ES-I3 (cell line): ENCODE data around the gene KDELR3.

Experiments used
- H3K36me3 ChIP-seq: 2 replicates; pipeline ENCODE4 v1.6.1; 2013; ENCODE audit warnings: mild to moderate bottlenecking, low read length, control low read depth, moderate library complexity; ENCODE audit not compliant: insufficient read depth
- H3K4me1 ChIP-seq: 2 replicates; pipeline ENCODE4 v1.6.1; 2013; ENCODE audit warnings: mild to moderate bottlenecking, control low read depth, low read length; ENCODE audit not compliant: insufficient read depth
- H3K9ac ChIP-seq: 2 replicates; pipeline ENCODE4 v1.6.1; 2013; ENCODE audit warnings: low read depth, mild to moderate bottlenecking, low read length, moderate library complexity
- H3K9me3 ChIP-seq: 2 replicates; pipeline ENCODE4 v1.6.1; 2013; ENCODE audit warnings: mild to moderate bottlenecking, low read length, moderate library complexity; ENCODE audit not compliant: control insufficient read depth, insufficient read depth

KDELR3 gene

DNA sequence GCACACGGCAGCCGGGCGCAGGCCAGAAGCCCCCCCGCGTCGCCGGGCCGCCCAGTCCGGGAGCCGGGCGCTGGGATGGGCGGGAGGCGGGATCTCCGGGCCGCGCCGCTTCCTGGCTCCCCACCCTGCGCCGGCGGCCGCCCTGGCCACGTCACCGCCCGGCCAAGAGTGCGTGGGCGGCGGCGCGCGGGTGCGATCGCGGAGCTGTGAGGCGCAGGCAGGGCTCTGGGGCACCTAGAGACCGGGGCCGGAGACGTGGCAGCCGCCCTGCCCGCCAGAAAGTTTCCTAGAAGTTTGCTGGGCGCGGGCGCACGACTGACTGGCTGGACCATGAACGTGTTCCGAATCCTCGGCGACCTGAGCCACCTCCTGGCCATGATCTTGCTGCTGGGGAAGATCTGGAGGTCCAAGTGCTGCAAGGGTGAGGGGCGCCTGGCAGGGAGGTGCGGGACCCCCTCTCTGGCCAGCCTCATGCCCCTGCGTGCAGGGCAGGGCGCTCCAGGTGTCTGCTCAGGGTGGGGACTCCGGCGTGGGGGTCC lies at the start of gene KDELR3:
TSS of gene KDELR3 (plus strand) at position 193 of the 539 bp plus-strand sequence. CDS start at position 331, 138 bp downstream.
- Histone ChIP-seq H3K9me3 (no peaks in the 10 kb centered on the region), H3K9ac (peak within 1 kb of the TSS; percentile 69), H3K36me3 (no peaks in the 10 kb centered on the region), H3K4me1 (peaks cover 13% of the 10 kb centered on the region)

DNA sequence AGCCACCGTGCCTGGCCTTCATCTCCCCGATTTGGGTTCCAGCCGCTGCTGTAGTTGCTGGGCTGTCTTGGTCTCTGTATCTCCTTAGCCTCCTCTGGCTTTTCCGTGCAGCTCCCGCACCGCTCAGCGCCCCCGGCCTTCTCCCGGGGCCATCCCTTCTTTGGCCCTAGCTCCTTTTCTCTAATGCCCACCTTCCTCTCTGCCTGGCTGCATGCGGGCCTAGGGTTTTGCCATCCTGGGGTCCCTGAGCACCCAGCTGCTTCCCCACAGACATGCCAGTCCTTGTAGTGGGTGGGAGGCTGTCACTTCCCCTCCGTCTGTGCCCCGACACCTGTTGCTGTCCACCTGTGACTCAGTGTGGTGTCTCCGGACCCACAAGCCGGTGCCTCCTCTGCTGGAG lies 49.3 kb upstream of the KDELR3 start:
- Histone ChIP-seq H3K9ac (no peak overlapping the region), H3K9me3 (no peaks in the 10 kb centered on the region), H3K36me3 (no peaks in the 10 kb centered on the region), H3K4me1 (peaks cover 12% of the 10 kb centered on the region)

DNA sequence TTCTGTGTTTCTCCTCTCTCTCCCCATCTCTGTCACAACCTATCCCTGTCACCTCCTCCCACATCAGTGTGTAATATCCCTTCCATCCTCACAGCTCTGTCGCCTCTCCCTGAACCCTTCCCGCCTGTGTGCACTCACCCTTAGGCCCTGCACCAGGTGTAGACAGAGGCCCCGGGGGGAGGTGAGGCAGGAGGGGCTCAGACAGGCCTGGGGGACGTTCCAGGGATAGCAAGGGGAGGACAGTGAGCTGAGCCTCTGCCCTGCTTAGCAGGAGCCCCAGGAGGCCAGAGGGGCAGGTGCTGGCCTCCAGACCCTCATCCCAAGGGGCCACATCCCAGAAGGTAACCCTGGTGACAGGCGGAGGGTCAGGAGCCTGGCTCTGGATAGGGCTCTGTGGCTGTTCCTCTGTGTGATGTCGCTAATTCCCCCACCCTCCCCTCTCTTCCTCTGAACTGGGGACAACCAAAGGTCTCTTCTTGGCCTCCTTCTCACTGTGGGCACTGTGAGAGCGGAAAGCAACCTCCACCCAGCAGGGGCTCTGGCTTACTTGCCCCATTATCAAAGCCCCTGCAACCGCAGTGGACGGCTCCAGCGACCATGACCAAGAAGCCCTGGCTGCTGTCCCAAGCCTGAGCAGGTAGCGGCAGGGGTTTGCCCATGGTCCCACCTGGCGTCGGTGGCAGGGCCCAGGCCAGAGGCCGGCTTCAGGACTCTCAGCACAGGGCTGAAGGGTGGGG lies 48.6 kb upstream of the KDELR3 start:
- Histone ChIP-seq H3K9ac (no peak overlapping the region), H3K36me3 (no peaks in the 10 kb centered on the region)

DNA sequence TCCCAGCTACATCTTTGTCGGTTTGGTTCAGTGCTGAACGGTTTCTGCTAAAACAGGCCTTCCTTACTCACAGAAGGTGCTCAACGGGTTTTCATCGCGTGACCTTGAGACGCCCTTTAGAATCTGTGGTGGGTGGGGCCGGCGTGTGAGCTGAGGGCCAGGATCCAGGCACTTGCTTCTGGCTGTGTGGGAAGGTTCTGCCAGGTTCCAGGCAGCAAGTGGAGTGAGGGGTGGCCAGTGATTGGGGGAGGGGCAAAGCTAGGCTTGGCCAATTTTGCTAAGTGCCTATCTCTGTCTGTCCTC lies 48.1 kb upstream of the KDELR3 start:
- peaks cover 24% of the 10 kb centered on the region for H3K4me1 ChIP-seq
- no peaks in the 10 kb centered on the region for H3K36me3 ChIP-seq
- H3K9ac ChIP-seq: no peak overlapping the region
- no peaks in the 10 kb centered on the region for H3K9me3 ChIP-seq

More for the DNA sequence above, 48.6 kb upstream of the KDELR3 start:
- H3K9me3 ChIP-seq: no peaks in the 10 kb centered on the region
- peaks cover 19% of the 10 kb centered on the region for H3K4me1 ChIP-seq

DNA sequence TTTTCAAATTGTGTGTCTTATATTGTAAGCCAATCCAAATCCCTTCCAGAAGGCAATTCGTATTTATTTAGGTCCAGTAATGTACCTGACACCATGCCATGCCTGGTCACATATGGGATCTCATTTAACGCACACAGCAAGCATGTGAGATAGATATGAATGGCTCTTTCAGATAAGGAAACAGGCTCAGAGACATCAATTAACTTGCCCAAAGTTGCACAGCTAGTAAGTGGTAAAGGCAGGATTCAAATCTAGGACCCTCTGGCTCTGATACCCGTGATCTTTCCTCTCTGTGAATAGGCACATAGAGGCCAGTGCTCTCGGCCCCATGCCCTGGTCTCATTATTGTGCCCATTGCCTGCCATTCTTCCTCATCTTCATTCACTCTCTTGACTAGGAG lies 47.2 kb upstream of the KDELR3 start:
- H3K9ac ChIP-seq: no peak overlapping the region
- H3K4me1 ChIP-seq: peaks cover 24% of the 10 kb centered on the region
- H3K36me3 ChIP-seq: no peaks in the 10 kb centered on the region

DNA sequence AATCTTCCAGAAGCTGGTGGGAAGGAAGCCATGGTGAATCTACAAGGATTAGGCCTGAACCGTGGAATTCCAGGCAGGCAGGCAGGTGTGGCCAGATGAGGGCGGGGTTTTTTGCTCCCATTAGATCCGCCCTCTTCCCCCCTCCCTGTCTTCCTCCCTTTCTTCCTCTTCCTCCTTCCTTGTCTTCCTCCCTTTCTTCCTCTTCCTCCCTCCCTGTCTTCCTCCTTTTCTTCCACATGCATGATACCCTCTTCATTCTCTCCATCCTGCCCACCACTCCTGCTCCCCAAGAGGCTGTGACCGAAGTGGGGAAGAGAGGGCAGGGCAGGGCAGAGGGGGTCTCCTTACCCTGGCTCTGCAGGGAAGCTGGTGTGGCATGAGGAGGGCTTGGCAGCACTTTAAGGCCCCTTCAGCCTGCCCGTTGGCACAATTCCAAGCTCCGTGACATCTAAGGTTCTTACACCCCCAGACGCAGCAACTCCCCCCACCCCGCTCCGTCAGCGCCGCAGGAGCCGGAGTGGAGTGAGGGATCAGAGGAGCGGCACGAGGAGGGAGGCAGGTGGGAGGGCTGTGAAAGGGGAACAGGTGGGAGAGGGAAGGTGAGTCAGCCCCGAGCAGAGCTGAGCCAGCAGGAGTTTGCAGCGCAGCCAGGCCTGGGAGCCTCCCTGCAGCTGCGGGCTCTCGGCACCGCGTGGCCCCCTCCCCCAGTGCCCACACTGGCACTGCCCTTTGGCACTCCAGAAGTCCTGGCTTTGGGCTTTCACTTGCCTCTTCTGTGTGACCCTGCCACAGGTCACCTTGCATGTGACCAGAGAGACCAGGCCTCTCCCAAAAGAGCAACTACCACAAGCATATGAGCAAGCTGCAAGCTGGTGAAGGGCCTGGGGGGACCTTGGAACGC lies 45.0 kb upstream of the KDELR3 start:
- H3K4me1 ChIP-seq: peaks cover 24% of the 10 kb centered on the region
- H3K9ac ChIP-seq: peak overlapping the region; percentile 32; the same call in 1 of the 2 replicates
- H3K36me3 ChIP-seq: no peaks in the 10 kb centered on the region
- no peaks in the 10 kb centered on the region for H3K9me3 ChIP-seq

More for the DNA sequence above, 47.2 kb upstream of the KDELR3 start:
- H3K9me3 ChIP-seq: no peaks in the 10 kb centered on the region

DNA sequence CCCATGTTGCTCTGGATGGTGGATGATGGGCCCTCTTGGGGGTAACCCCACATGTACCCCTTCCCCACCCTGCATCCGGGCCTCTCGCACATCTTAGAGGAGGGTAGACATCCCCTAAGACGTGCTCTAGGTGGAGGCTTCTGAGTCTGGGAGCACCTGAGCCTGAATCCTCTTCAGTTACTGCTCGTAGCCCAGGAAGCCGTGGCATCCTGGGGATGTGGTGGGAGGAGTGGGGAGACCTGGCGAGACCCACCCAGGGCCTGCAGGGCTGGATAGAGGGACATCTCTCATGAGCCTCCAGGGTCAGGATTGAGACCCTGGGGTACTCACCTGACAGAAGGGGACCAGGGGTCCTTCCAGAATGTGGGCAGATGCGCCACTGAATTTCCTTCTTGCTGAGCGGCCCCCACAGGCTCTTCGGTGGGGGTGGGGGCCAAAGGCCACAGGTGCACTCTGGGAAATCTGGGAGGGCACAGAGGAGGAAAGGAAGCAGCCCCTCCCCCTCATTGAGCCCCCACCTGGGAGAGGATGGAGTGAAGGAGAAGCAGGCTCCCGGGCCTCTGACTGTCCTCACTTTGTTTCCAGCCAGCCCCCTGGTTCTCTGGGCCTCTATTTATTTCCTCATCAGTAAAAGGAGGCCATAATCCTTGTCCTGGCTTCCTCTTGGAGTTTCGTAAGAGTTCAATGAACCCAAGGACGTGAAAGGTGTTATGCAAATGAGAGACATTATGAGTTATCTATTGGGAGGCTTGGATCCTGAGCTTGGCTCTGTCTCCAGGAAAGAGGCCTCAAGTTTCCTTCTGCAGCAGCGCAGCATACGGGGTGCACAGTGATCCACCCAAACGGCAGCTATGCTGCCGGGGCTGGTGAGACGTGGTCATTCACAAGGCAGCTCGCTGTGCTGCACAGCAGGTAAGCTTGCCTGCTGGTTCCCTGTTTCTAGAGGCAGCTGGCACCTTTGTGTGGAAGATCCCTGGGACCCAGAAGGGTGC lies 44.1 kb upstream of the KDELR3 start:
- Histone ChIP-seq H3K36me3 (no peaks in the 10 kb centered on the region), H3K4me1 (peaks cover 24% of the 10 kb centered on the region), H3K9me3 (no peaks in the 10 kb centered on the region), H3K9ac (no peak overlapping the region)

DNA sequence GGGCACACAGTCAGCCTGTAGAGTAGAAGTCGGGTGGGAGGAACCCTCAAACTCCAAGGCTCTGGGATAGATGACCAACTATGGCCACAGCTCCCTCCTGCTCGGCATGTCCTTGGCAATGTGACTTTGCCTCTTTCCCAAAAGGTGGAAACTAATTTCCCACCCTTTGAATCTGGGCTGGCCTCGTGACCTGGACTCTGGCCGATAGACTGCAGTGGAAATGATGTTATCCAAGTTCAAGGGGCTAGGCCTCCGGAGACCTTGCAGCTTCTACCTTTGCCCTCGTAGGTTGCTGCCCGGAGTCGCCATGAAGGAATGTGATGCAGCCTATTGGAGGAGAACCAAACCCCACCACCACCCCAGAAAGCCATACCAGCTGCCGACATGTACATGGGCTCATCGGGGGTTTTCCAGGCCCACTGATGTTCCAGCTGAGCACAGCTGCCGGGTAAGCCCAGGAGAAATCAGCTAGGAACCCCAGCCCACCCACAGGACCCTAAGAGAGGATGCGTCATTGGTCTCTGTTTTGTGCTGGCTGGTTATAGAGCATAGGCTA lies 43.3 kb upstream of the KDELR3 start:
- no peak overlapping the region for H3K9ac ChIP-seq
- H3K36me3 ChIP-seq: no peaks in the 10 kb centered on the region
- H3K9me3 ChIP-seq: no peaks in the 10 kb centered on the region
- peaks cover 24% of the 10 kb centered on the region for H3K4me1 ChIP-seq

DNA sequence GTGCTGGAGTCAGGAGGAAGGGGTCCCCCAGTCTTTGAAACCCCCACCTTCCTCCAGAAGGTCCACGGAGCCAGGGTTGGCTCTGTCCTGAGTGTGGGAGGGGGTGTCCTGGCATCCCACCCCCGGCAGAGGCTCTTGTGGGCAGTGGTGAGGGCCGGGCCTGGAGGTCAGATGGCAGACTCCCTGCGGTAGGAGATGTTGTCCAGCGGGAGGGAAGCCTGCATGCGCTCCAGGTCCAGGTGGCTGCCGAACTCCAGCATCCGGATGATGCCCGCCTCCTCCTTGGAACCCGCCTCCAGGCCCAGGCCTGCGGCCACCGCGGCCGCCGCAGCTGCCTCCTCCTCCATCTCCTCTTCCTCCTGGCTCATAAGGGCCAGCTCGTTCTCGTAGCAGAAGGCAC lies 41.3 kb upstream of the KDELR3 start:
- Histone ChIP-seq H3K4me1 (peaks cover 23% of the 10 kb centered on the region), H3K9ac (no peak overlapping the region), H3K36me3 (no peaks in the 10 kb centered on the region), H3K9me3 (no peaks in the 10 kb centered on the region)

DNA sequence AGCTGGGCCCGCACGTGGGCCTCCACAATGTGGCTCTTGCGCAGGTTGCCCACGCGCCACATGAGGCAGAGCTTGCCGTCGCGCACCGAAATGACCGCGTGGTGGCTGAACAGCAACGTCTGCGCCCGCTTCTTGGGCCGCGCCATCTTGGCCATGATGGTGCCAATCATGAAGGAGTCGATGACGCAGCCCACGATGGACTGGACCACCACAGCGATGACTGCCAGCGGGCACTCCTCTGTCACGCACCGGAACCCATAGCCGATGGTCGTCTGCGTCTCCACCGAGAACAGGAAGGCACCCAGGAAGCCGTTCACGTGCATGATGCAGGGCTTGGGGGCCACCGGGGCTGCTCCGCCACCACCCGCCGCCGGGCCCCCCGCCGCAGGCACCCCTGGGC lies 40.4 kb upstream of the KDELR3 start:
- H3K9me3 ChIP-seq: no peaks in the 10 kb centered on the region
- no peaks in the 10 kb centered on the region for H3K36me3 ChIP-seq
- peaks cover 24% of the 10 kb centered on the region for H3K4me1 ChIP-seq
- H3K9ac ChIP-seq: no peak overlapping the region

DNA sequence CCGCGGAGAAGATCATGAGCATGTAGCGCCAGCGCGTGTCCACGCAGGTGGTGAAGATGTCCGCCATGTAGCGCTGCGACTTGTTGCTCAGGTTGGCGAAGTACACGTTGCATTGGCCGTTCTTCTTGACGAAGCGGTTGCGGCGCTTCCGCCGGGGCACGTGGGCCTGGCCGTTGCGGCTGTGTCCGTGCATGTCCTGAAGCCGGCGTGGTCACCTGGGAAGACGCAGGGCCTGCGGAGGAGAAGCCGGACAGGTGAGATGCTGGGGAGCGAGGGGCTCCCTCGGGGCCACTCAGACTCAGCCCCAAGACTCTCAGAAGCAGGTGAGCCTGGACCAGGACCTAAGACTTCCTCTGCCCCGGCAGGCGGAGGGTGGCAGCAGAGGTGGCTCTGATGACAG lies 40.0 kb upstream of the KDELR3 start:
- Histone ChIP-seq H3K9ac (no peak overlapping the region), H3K36me3 (no peaks in the 10 kb centered on the region), H3K9me3 (no peaks in the 10 kb centered on the region), H3K4me1 (peaks cover 21% of the 10 kb centered on the region)

DNA sequence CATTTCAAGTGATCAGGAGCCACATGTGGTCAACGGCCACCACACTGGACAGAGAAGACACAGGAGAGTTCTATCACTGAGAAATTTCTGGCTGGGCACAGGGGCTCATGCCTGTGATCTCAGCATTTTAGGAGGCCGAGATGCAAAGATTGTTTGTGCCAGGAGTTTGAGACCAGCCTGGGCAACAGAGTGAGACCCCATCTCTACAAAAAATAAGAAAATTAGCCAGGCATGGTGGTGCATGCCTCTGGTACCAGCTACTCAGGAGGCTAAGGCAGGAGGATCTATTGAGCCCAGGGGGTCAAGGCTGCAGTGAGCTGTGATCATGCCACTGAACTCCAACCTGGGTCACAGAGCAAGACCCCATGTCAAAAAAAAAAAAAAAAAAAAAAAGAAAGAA lies 39.2 kb upstream of the KDELR3 start:
- Histone ChIP-seq H3K9ac (no peak overlapping the region), H3K36me3 (no peaks in the 10 kb centered on the region), H3K4me1 (peaks cover 14% of the 10 kb centered on the region), H3K9me3 (no peaks in the 10 kb centered on the region)

DNA sequence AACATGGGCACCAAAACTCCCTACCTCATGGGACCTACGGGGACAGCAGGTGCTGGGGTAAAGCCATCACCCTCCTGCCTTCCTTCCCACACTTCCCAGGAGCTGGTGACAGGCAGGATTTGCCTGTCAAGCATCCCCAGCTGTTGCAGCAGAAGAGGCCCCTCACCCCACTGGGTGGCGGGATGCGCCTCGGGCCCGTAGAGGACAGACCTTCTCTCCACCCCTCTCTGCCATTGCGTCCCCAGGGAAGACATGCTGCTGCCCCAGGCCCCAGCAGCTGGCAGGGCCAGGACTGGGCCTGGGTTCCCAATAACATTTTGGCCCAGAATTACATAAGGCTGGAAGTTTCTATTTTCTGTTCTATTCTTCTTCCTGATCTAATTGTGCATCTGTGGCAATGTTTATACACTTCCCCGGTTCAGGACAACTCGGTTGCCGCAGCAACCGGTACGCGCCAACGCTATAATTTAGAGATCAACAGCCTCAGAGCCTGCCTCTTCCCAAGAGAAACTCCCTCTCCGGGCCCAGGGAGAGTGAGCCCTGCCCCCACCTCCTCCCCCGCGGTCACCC lies 38.3 kb upstream of the KDELR3 start:
- peaks cover 5% of the 10 kb centered on the region; the same call in 1 of the 2 replicates for H3K4me1 ChIP-seq
- no peak overlapping the region for H3K9ac ChIP-seq
- H3K9me3 ChIP-seq: no peaks in the 10 kb centered on the region
- no peaks in the 10 kb centered on the region for H3K36me3 ChIP-seq
